HuH-7 (cell line): ENCODE data around the gene PRKAG2.
A peak's percentile ranks its signal among the peaks of the same experiment; 100 is the strongest.

ENCODE experiments used
- DNase-seq: peaks from one replicate; pipeline ENCODE4 v3.0.0; 2011; ENCODE audit warnings: low spot score

The PRKAG2 gene

GRCh38 chr7:151725844-151726651 is 150.9 kb downstream of the PRKAG2 start:
- DNase-seq = no peak

GRCh38 chr7:151724920-151725584 is 151.9 kb downstream of the PRKAG2 start:
- DNase-seq = no peak

GRCh38 chr7:151724250-151724915 is 152.5 kb downstream of the PRKAG2 start:
- DNase-seq = no peak

- no peak for DNase-seq
These were observed 153.6 kb downstream of the PRKAG2 start for GRCh38 chr7:151723321-151723720.

- DNase-seq = no peak
These were observed 154.4 kb downstream of the PRKAG2 start for GRCh38 chr7:151722533-151722932.

- peak; percentile 77 for DNase-seq
These were observed 155.2 kb downstream of the PRKAG2 start for GRCh38 chr7:151721694-151722093.

- no peak for DNase-seq
These were observed 155.7 kb downstream of the PRKAG2 start for GRCh38 chr7:151721236-151721635.

- no peak for DNase-seq
These were observed 156.6 kb downstream of the PRKAG2 start for GRCh38 chr7:151720280-151720679.

- no peak for DNase-seq
These were observed 157.0 kb downstream of the PRKAG2 start for GRCh38 chr7:151719897-151720242.

- DNase-seq = no peak
These were observed 157.7 kb downstream of the PRKAG2 start for GRCh38 chr7:151719031-151719896.

- DNase-seq = no peak
These were observed 159.0 kb downstream of the PRKAG2 start for GRCh38 chr7:151717918-151718317.

- DNase-seq = no peak
These were observed 159.5 kb downstream of the PRKAG2 start for GRCh38 chr7:151717415-151717814.

GRCh38 chr7:151716323-151716722 is 160.6 kb downstream of the PRKAG2 start:
- DNase-seq = no peak

- no peak for DNase-seq
These were observed 161.1 kb downstream of the PRKAG2 start for GRCh38 chr7:151715666-151716315.

- no peak for DNase-seq
These were observed 162.7 kb downstream of the PRKAG2 start for GRCh38 chr7:151714201-151714600.

- DNase-seq = no peak
These were observed 164.1 kb downstream of the PRKAG2 start for GRCh38 chr7:151712810-151713125.

GRCh38 chr7:151711906-151712809 is 164.8 kb downstream of the PRKAG2 start:
- no peak for DNase-seq

- DNase-seq = no peak
These were observed 165.5 kb downstream of the PRKAG2 start for GRCh38 chr7:151711435-151711872.

- DNase-seq = no peak
These were observed 166.1 kb downstream of the PRKAG2 start for GRCh38 chr7:151710646-151711434.

- no peak for DNase-seq
These were observed 166.7 kb downstream of the PRKAG2 start for GRCh38 chr7:151710121-151710640.
